Measurements from ENCODE around the gene SSH2.
A peak's percentile ranks its signal among the peaks of the same experiment; 100 is the strongest.
"Not testable (repeated sequence)": the region's sequence is repeated elsewhere in the genome, so short reads cannot be mapped to it uniquely, and the experiment has no call there.

The SSH2 gene

GRCh38 chr17:29927546-29927945 lies 2.5 kb downstream of the SSH2 start:
- no peak for DNase-seq

- no peak for DNase-seq
Observed at GRCh38 chr17:29924786-29925185, 5.2 kb downstream of the SSH2 start.

GRCh38 chr17:29918922-29919856 lies 10.8 kb downstream of the SSH2 start:
- peak; percentile 10 to 27 for DNase-seq

GRCh38 chr17:29918016-29918415 lies 12.0 kb downstream of the SSH2 start:
- no peak for DNase-seq

- DNase-seq, result no peak
Observed at GRCh38 chr17:29914819-29915537, 15.1 kb downstream of the SSH2 start.

- no peak for DNase-seq
Observed at GRCh38 chr17:29911641-29912177, 18.3 kb downstream of the SSH2 start.

GRCh38 chr17:29909236-29910003 lies 20.6 kb downstream of the SSH2 start:
- DNase-seq, result no peak

- DNase-seq, result no peak
Observed at GRCh38 chr17:29906969-29907368, 23.1 kb downstream of the SSH2 start.

GRCh38 chr17:29905879-29906167 lies 24.2 kb downstream of the SSH2 start:
- no peak for DNase-seq

GRCh38 chr17:29905086-29905878 lies 24.7 kb downstream of the SSH2 start:
- DNase-seq, result no peak

GRCh38 chr17:29903471-29903870 lies 26.6 kb downstream of the SSH2 start:
- DNase-seq, result no peak

GRCh38 chr17:29897136-29897535 lies 32.9 kb downstream of the SSH2 start:
- not testable (repeated sequence) for DNase-seq

GRCh38 chr17:29892201-29892600 lies 37.8 kb downstream of the SSH2 start:
- no peak for DNase-seq

GRCh38 chr17:29891131-29891530 lies 38.9 kb downstream of the SSH2 start:
- DNase-seq, result no peak

- DNase-seq, result peak; percentile 38 to 84
Observed at GRCh38 chr17:29885031-29885640, 44.9 kb downstream of the SSH2 start.

GRCh38 chr17:29883497-29883896 lies 46.5 kb downstream of the SSH2 start:
- DNase-seq, result no peak

GRCh38 chr17:29881256-29881655 lies 48.8 kb downstream of the SSH2 start:
- no peak for DNase-seq

- no peak for DNase-seq
Observed at GRCh38 chr17:29880031-29880430, 50.0 kb downstream of the SSH2 start.

GRCh38 chr17:29874931-29875596 lies 55.0 kb downstream of the SSH2 start:
- DNase-seq, result no peak

GRCh38 chr17:29874358-29874757 lies 55.7 kb downstream of the SSH2 start:
- peak; percentile 24 to 30 for DNase-seq

- no peak for DNase-seq
Observed at GRCh38 chr17:29873476-29873875, 56.6 kb downstream of the SSH2 start.
